GM12874 (cell line): ENCODE measurements around the gene ERAP2.

ENCODE experiments used
- CTCF ChIP-seq: IDR thresholded peaks from 2 replicates; pipeline ENCODE4 v1.5.1; 2011; ENCODE audit warnings: low read depth, mild to moderate bottlenecking, control low read depth, low read length, moderate library complexity; ENCODE audit not compliant: insufficient read depth

ERAP2 gene

GRCh38 chr5:96838201-96839070, 37.9 kb upstream of the ERAP2 start:
- TF ChIP-seq CTCF, result no peak

GRCh38 chr5:96839071-96839592, 37.2 kb upstream of the ERAP2 start:
- no peak for TF ChIP-seq CTCF

GRCh38 chr5:96843140-96843539, 33.2 kb upstream of the ERAP2 start:
- TF ChIP-seq CTCF, result no peak

- no peak for TF ChIP-seq CTCF
These were observed 31.8 kb upstream of the ERAP2 start for GRCh38 chr5:96844481-96844990.

- no peak for TF ChIP-seq CTCF
These were observed 24.8 kb upstream of the ERAP2 start for GRCh38 chr5:96851312-96852062.

- no peak for TF ChIP-seq CTCF
These were observed 23.5 kb upstream of the ERAP2 start for GRCh38 chr5:96852759-96853158.

GRCh38 chr5:96854067-96854466, 22.2 kb upstream of the ERAP2 start:
- TF ChIP-seq CTCF, result no peak
